ENCODE results near the gene CHST4. TPM values are rescaled to one million over a fixed set of nuclear protein-coding genes. Genes with fewer than 3 reads are reported as not detected.

CHST4 gene
- total RNA-seq, 2 experiments from 2014 or later: not detected

- Mint-ChIP-seq H3K36me3 (ENCODE audit: low read depth) (no peaks in the 10 kb centered on the region), H3K9me3 (no peaks in the 10 kb centered on the region), H3K27me3 (peaks cover 20% of the 10 kb centered on the region), H3K4me3 (no peak overlapping the region), H3K27ac (no peak overlapping the region), H3K4me1 (no peaks in the 10 kb centered on the region)
- POLR2A ChIA-PET: no interaction called here
- CTCF ChIA-PET: interaction anchor here (0.6 to 0.9 kb wide), 2 partner anchors 8 to 19 kb away, joined by 3 to 4 read pairs; no protein-coding TSS in a partner anchor
- DNase-seq: no peak
These were observed 58.5 kb downstream of the CHST4 start for GRCh38 chr16:71584543-71585317.

GRCh38 chr16:71585318-71585703 is 59.1 kb downstream of the CHST4 start:
- no peaks in the 10 kb centered on the region for H3K4me1 Mint-ChIP-seq
- ChIA-PET POLR2A (no interaction called here), CTCF (interaction anchor here (0.6 kb wide), 1 partner anchor 7 kb away, joined by 3 read pairs; no protein-coding TSS in a partner anchor)
- no peak overlapping the region for H3K27ac Mint-ChIP-seq
- peaks cover 20% of the 10 kb centered on the region for H3K27me3 Mint-ChIP-seq
- no peak for DNase-seq
- no peak overlapping the region for H3K4me3 Mint-ChIP-seq
- H3K36me3 Mint-ChIP-seq (ENCODE audit: low read depth): no peaks in the 10 kb centered on the region
- H3K9me3 Mint-ChIP-seq: no peaks in the 10 kb centered on the region

Other genes starting within 250 kb of the CHST4 start
- gene CMTR2, start 237.0 kb upstream of the CHST4 start, total RNA-seq: 10 to 100 TPM; 24.2 to 25.7 TPM
- not detected for gene CALB2, start 167.7 kb upstream of the CHST4 start, total RNA-seq
- gene TLE7, start 84.4 kb upstream of the CHST4 start, total RNA-seq: not detected
- gene ZNF23, start 64.2 kb upstream of the CHST4 start, total RNA-seq: 1 to 10 TPM; 7.0 to 7.1 TPM
- 1 to 10 TPM; 2.1 to 3.2 TPM for gene ZNF19, start 37.1 kb upstream of the CHST4 start, total RNA-seq
- gene TAT, start 50.7 kb downstream of the CHST4 start, total RNA-seq: not detected
- gene MARVELD3, start 99.8 kb downstream of the CHST4 start, total RNA-seq: not detected
- gene PHLPP2, start 198.3 kb downstream of the CHST4 start, total RNA-seq: 1 to 10 TPM; 4.1 to 5.5 TPM